OCI-LY3 (cell line): Measurements from ENCODE around the gene CELSR3.

Experiments
- EZH2phosphoT487 ChIP-seq: fragments of 200-600 bp; shearing (Covaris generic); IDR thresholded peaks from 2 replicates; pipeline ENCODE4 v1.6.1; 2018; ENCODE audit warnings: antibody characterized with exemption, mixed run types, low read depth
- TF ChIP-seq, protein P1 (sequence below): fragments of 200-600, 300-600 bp; sonication (generic); IDR thresholded peaks from 2 replicates; pipeline ENCODE4 v1.5.1; 2014; ENCODE audit warnings: antibody characterized with exemption, low read length, low read depth

DNA sequence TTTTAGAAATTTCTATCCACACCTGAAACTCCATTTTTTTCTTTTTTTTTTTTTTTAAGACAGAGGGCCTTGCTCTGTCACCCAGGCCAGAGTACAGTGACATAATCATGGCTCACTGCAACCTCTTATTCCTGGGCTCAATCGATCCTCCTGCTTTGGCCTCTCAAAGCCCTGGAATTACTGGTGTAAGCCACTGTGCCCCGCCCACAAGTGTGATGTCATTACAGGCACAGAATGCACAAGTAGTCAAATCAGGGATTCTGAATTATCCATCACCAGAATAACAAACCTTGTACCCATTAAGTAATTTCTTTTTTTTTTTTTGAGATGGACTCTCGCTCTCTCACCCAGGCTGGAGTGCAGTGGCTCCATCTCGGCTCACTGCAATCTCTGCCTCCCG, 55.2 kb downstream of the CELSR3 start:
- TF ChIP-seq, protein P1, sequence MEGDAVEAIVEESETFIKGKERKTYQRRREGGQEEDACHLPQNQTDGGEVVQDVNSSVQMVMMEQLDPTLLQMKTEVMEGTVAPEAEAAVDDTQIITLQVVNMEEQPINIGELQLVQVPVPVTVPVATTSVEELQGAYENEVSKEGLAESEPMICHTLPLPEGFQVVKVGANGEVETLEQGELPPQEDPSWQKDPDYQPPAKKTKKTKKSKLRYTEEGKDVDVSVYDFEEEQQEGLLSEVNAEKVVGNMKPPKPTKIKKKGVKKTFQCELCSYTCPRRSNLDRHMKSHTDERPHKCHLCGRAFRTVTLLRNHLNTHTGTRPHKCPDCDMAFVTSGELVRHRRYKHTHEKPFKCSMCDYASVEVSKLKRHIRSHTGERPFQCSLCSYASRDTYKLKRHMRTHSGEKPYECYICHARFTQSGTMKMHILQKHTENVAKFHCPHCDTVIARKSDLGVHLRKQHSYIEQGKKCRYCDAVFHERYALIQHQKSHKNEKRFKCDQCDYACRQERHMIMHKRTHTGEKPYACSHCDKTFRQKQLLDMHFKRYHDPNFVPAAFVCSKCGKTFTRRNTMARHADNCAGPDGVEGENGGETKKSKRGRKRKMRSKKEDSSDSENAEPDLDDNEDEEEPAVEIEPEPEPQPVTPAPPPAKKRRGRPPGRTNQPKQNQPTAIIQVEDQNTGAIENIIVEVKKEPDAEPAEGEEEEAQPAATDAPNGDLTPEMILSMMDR: no peak
- TF ChIP-seq EZH2phosphoT487: no peak
